H9 (cell line): Measurements from ENCODE around the gene GSS. TPM values are rescaled to one million over a fixed set of nuclear protein-coding genes. Genes with fewer than 3 reads are reported as not detected.

Experiments
- DNase-seq: peaks from one replicate; pipeline ENCODE4 v3.0.0-alpha.2; 2017
- H2AFZ ChIP-seq: one replicate; pipeline ENCODE4 v1.6.1; 2013; ENCODE audit warnings: mild to moderate bottlenecking, low read length, control low read depth, moderate library complexity
- H2AK5ac ChIP-seq: 2 replicates; pipeline ENCODE4 v1.6.1; 2013; ENCODE audit warnings: low read length, control low read depth, mixed read lengths; ENCODE audit not compliant: insufficient read length
- H2BK120ac ChIP-seq: one replicate; pipeline ENCODE4 v1.6.1; 2013; ENCODE audit warnings: low read depth, mild to moderate bottlenecking, low read length, control low read depth, inconsistent platforms; ENCODE audit not compliant: poor library complexity, severe bottlenecking
- H2BK12ac ChIP-seq: 2 replicates; pipeline ENCODE4 v1.6.1; 2013; ENCODE audit warnings: low read length, control low read depth, mixed read lengths, low read depth; ENCODE audit not compliant: insufficient read length
- H2BK15ac ChIP-seq: 2 replicates; pipeline ENCODE4 v1.6.1; 2013; ENCODE audit warnings: low read depth, low read length, control low read depth
- H2BK20ac ChIP-seq: one replicate; pipeline ENCODE4 v1.6.1; 2013; ENCODE audit warnings: low read depth, mild to moderate bottlenecking, low read length, control low read depth, inconsistent platforms; ENCODE audit not compliant: poor library complexity, severe bottlenecking
- H2BK5ac ChIP-seq: 2 replicates; pipeline ENCODE4 v1.6.1; 2013; ENCODE audit warnings: low read length, control low read depth, mixed read lengths; ENCODE audit not compliant: insufficient read length
- H3K14ac ChIP-seq: 2 replicates; pipeline ENCODE4 v1.6.1; 2013; ENCODE audit warnings: low read length, control low read depth; ENCODE audit not compliant: insufficient read depth
- H3K18ac ChIP-seq: 2 replicates; pipeline ENCODE4 v1.6.1; 2013; ENCODE audit warnings: low read depth, mild to moderate bottlenecking, mixed read lengths, low read length, control low read depth; ENCODE audit not compliant: insufficient read length
- H3K23ac ChIP-seq: 2 replicates; pipeline ENCODE4 v1.6.1; 2013; ENCODE audit warnings: low read length, control low read depth, mixed read lengths, low read depth; ENCODE audit not compliant: insufficient read length
- H3K23me2 ChIP-seq: 2 replicates; pipeline ENCODE4 v1.6.1; 2013; ENCODE audit warnings: low read depth, mild to moderate bottlenecking, mixed read lengths, low read length, control low read depth; ENCODE audit not compliant: insufficient read length, poor library complexity, severe bottlenecking
- H3K27ac ChIP-seq: 2 replicates; pipeline ENCODE4 v1.5.1; 2013; ENCODE audit warnings: low read length, control low read depth, mixed read lengths, low read depth; ENCODE audit not compliant: insufficient read length
- H3K27me3 ChIP-seq: 2 replicates; pipeline ENCODE4 v1.6.1; 2013; ENCODE audit warnings: low read length, control low read depth, inconsistent platforms; ENCODE audit not compliant: insufficient read depth
- H3K4ac ChIP-seq: 2 replicates; pipeline ENCODE4 v1.6.1; 2013; ENCODE audit warnings: low read depth, mild to moderate bottlenecking, control low read depth, inconsistent platforms, low read length, moderate library complexity
- H3K4me1 ChIP-seq: 2 replicates; pipeline ENCODE4 v1.6.1; 2013; ENCODE audit warnings: low read length, control low read depth, inconsistent platforms; ENCODE audit not compliant: insufficient read depth
- H3K4me2 ChIP-seq: 2 replicates; pipeline ENCODE4 v1.6.1; 2013; ENCODE audit warnings: low read length, control low read depth, mixed read lengths; ENCODE audit not compliant: insufficient read length, insufficient read depth
- H3K56ac ChIP-seq: 2 replicates; pipeline ENCODE4 v1.6.1; 2013; ENCODE audit warnings: low read depth, mild to moderate bottlenecking, mixed read lengths, low read length, control low read depth; ENCODE audit not compliant: insufficient read length
- H3K79me1 ChIP-seq: 2 replicates; pipeline ENCODE4 v1.6.1; 2013; ENCODE audit warnings: low read depth, mild to moderate bottlenecking, moderate library complexity, low read length, control low read depth, inconsistent platforms; ENCODE audit not compliant: insufficient read depth, poor library complexity, severe bottlenecking
- H3K79me2 ChIP-seq: 2 replicates; pipeline ENCODE4 v1.6.1; 2013; ENCODE audit warnings: low read length, control low read depth, inconsistent platforms; ENCODE audit not compliant: insufficient read depth
- H3K9ac ChIP-seq: 2 replicates; pipeline ENCODE4 v1.6.1; 2013; ENCODE audit warnings: low read length, control low read depth, mixed read lengths; ENCODE audit not compliant: insufficient read length; ENCODE audit errors: extremely low read depth
- H3K9me3 ChIP-seq: one replicate; pipeline ENCODE4 v1.6.1; 2013; ENCODE audit warnings: low read depth, low read length, inconsistent platforms; ENCODE audit not compliant: control insufficient read depth
- H3T11ph ChIP-seq: one replicate; pipeline ENCODE4 v1.6.1; 2013; ENCODE audit warnings: mild to moderate bottlenecking, low read length, control low read depth, inconsistent platforms
- H4K20me1 ChIP-seq: one replicate; pipeline ENCODE4 v1.6.1; 2013; ENCODE audit not compliant: control insufficient read depth, insufficient read length, insufficient read depth
- H4K5ac ChIP-seq: 2 replicates; pipeline ENCODE4 v1.6.1; 2013; ENCODE audit warnings: low read depth, mild to moderate bottlenecking, mixed read lengths, low read length, control low read depth; ENCODE audit not compliant: insufficient read length
- H4K8ac ChIP-seq: replicated peaks from 2 replicates; pipeline ENCODE4 v1.6.1; 2013; ENCODE audit warnings: low read length, control low read depth, mixed read lengths, low read depth; ENCODE audit not compliant: insufficient read length
- H4K91ac ChIP-seq: 2 replicates; pipeline ENCODE4 v1.6.1; 2013; ENCODE audit warnings: low read depth, mild to moderate bottlenecking, moderate library complexity, mixed read lengths, low read length, control low read depth; ENCODE audit not compliant: insufficient read length
- H3K27ac Mint-ChIP-seq, 3 experiments: 2 replicates in 2 of 3; 3 replicates in 1 of 3; pipeline ENCODE4 v1.8.0; 2020 to 2021; ENCODE audit warnings: mixed read lengths in 3 of 3, mild to moderate bottlenecking in 1 of 3, moderate library complexity in 1 of 3
- H3K27me3 Mint-ChIP-seq: 2 replicates; pipeline ENCODE4 v1.8.0; 2021; ENCODE audit warnings: low read depth, mild to moderate bottlenecking, moderate library complexity, mixed read lengths
- H3K36me3 Mint-ChIP-seq, 3 experiments: 2 replicates in 2 of 3; 3 replicates in 1 of 3; pipeline ENCODE4 v1.8.0; 2020 to 2021; ENCODE audit warnings: low read depth in 3 of 3, mixed read lengths in 3 of 3; ENCODE audit not compliant: insufficient read depth in 1 of 3
- H3K4me1 Mint-ChIP-seq, 2 experiments: 2 replicates each; pipeline ENCODE4 v1.8.0; 2020; ENCODE audit warnings: mixed read lengths in 2 of 2
- H3K4me3 Mint-ChIP-seq, 2 experiments: 2 replicates in 1 of 2; 3 replicates in 1 of 2; pipeline ENCODE4 v1.8.0; 2020 to 2021; ENCODE audit warnings: mild to moderate bottlenecking in 2 of 2, mixed read lengths in 2 of 2, moderate library complexity in 1 of 2
- H3K9me3 Mint-ChIP-seq, 2 experiments: 2 replicates in 1 of 2; 3 replicates in 1 of 2; pipeline ENCODE4 v1.8.0; 2020; ENCODE audit warnings: mild to moderate bottlenecking in 2 of 2, mixed read lengths in 2 of 2, moderate library complexity in 1 of 2
- CTCF ChIP-seq: fragments of 200-600 bp; sonication (generic); conservative IDR thresholded peaks from 3 replicates; pipeline ENCODE4 v1.8.0; 2021; ENCODE audit warnings: antibody characterized with exemption, mild to moderate bottlenecking
- WGBS: extraction: QIAGEN DNeasy Blood & Tissue Kit; methylation state at CpG from one replicate; pipeline ENCODE4 v1.1.7; 2013; ENCODE audit warnings: missing lambda C conversion rate, low lambda C conversion rate, mixed read lengths; ENCODE audit not compliant: insufficient read length; ENCODE audit errors: extremely low coverage; 5-methylcytosine and 5-hydroxymethylcytosine counted together
- total RNA-seq: library from RNA; stranded (reverse); gene quantifications from 2 replicates; pipeline ENCODE4 v1.2.1, GENCODE V29; 2021

The GSS gene
- total RNA-seq, 1 experiment from 2014 or later = 48.5 TPM

GRCh38 chr20:34887023-34887422 is 68.6 kb downstream of the GSS start:
- H3K27ac ChIP-seq = no peak overlapping the region
- no peak for TF ChIP-seq CTCF
- H3K79me1 ChIP-seq = no peaks in the 10 kb centered on the region
- no peak overlapping the region for H3K23ac ChIP-seq
- Mint-ChIP-seq H3K27me3 (no peaks in the 10 kb centered on the region), H3K9me3 (no peaks in the 10 kb centered on the region), H3K4me3 (no peak overlapping the region), H3K36me3 (peaks cover 0 to 3% (median 3%) of the 10 kb centered on the region in 3 experiments; a peak in 3 of 7 replicates), H3K27ac (no peak overlapping the region), H3K4me1 (peaks cover 0 to 3% of the 10 kb centered on the region in 2 experiments; a peak in 1 of 4 replicates)
- no peak overlapping the region for H3K4ac ChIP-seq
- no peaks in the 10 kb centered on the region for H3K27me3 ChIP-seq
- H4K20me1 ChIP-seq = no peaks in the 10 kb centered on the region
- H4K8ac ChIP-seq = no peak overlapping the region
- no peak overlapping the region for H3K14ac ChIP-seq
- no peak overlapping the region for H2BK15ac ChIP-seq
- H2BK120ac ChIP-seq = no peak overlapping the region
- no peaks in the 10 kb centered on the region for H3K4me1 ChIP-seq
- DNase-seq = no peak
- H3K9ac ChIP-seq = no peak overlapping the region
- H2BK5ac ChIP-seq = no peak overlapping the region
- no peak overlapping the region for H4K91ac ChIP-seq
- no peaks in the 10 kb centered on the region for H3K9me3 ChIP-seq
- H2BK20ac ChIP-seq = no peak overlapping the region
- no peak overlapping the region for H2BK12ac ChIP-seq
- no peaks in the 10 kb centered on the region; the same call in 1 of the 2 replicates for H3K79me2 ChIP-seq
- no peak overlapping the region for H3T11ph ChIP-seq
- no peak overlapping the region for H4K5ac ChIP-seq
- no peak overlapping the region for H2AK5ac ChIP-seq
- no peak overlapping the region for H2AFZ ChIP-seq
- WGBS = no CpG with 5 or more reads among the region's 3 CpGs
- no peaks in the 10 kb centered on the region for H3K23me2 ChIP-seq
- no peak overlapping the region for H3K56ac ChIP-seq
- H3K4me2 ChIP-seq = no peak overlapping the region
- H3K18ac ChIP-seq = no peak overlapping the region
